GM18498 (cell line): ENCODE measurements around the gene MIEF1.
A peak's percentile ranks its signal among the peaks of the same experiment; 100 is the strongest.
"Not testable (repeated sequence)": the region's sequence is repeated elsewhere in the genome, so short reads cannot be mapped to it uniquely, and the experiment has no call there.

Source experiments
- ATAC-seq: cut with Tn5 transposase; IDR thresholded peaks from one replicate; pipeline ENCODE4 v1.9.1; 2021; ENCODE audit warnings: mild to moderate bottlenecking, moderate library complexity; ENCODE audit not compliant: unreplicated experiment

Gene MIEF1

GRCh38 chr22:39511226-39511625 is 9.1 kb downstream of the MIEF1 start:
- ATAC-seq, result no peak

- ATAC-seq, result no peak
Observed at GRCh38 chr22:39512026-39512425, 9.9 kb downstream of the MIEF1 start.

- ATAC-seq, result no peak
Observed at GRCh38 chr22:39513791-39514190, 11.7 kb downstream of the MIEF1 start.

- no peak for ATAC-seq
Observed at GRCh38 chr22:39514373-39514973, 12.4 kb downstream of the MIEF1 start.

- no peak for ATAC-seq
Observed at GRCh38 chr22:39515266-39516050, 13.4 kb downstream of the MIEF1 start.

- no peak for ATAC-seq
Observed at GRCh38 chr22:39517470-39517869, 15.4 kb downstream of the MIEF1 start.

GRCh38 chr22:39518144-39518786 is 16.2 kb downstream of the MIEF1 start:
- no peak for ATAC-seq

- no peak for ATAC-seq
Observed at GRCh38 chr22:39518996-39519680, 17.0 kb downstream of the MIEF1 start.

- ATAC-seq, result peak; percentile 74
Observed at GRCh38 chr22:39519681-39520225, 17.7 kb downstream of the MIEF1 start.

- peak; percentile 51 for ATAC-seq
Observed at GRCh38 chr22:39520226-39521105, 18.4 kb downstream of the MIEF1 start, which contains the start of gene ATF4. Gene ATF4, plus strand, starts transcription at chr22:39520562. Its CDS starts 884 bp downstream, at chr22:39521446.

GRCh38 chr22:39521106-39521885 is 19.2 kb downstream of the MIEF1 start:
- ATAC-seq, result not testable (repeated sequence)

GRCh38 chr22:39522091-39522490 is 20.0 kb downstream of the MIEF1 start:
- not testable (repeated sequence) for ATAC-seq

GRCh38 chr22:39522567-39523300 is 20.6 kb downstream of the MIEF1 start:
- no peak for ATAC-seq

- ATAC-seq, result no peak
Observed at GRCh38 chr22:39524089-39524752, 22.1 kb downstream of the MIEF1 start.

GRCh38 chr22:39524753-39525657 is 22.9 kb downstream of the MIEF1 start:
- ATAC-seq, result no peak

- no peak for ATAC-seq
Observed at GRCh38 chr22:39525658-39525975, 23.5 kb downstream of the MIEF1 start.

GRCh38 chr22:39526736-39527171 is 24.7 kb downstream of the MIEF1 start:
- ATAC-seq, result no peak
